GM12878 (cell line): ENCODE data around the gene AOPEP. TPM values are rescaled to one million over a fixed set of nuclear protein-coding genes. Genes with fewer than 3 reads are reported as not detected.
A peak's percentile ranks its signal among the peaks of the same experiment; 100 is the strongest.

Source experiments
- CBX3 ChIP-seq: fragments of 200-600 bp; sonication (generic); IDR thresholded peaks from 2 replicates; pipeline ENCODE4 v1.6.1; 2016; ENCODE audit warnings: low read depth, borderline replicate concordance
- EED ChIP-seq: sonication (generic); IDR thresholded peaks from 2 replicates; pipeline ENCODE4 v1.6.1; 2016; ENCODE audit warnings: antibody characterized with exemption, low read depth
- EGR1 ChIP-seq, 2 experiments: IDR thresholded peaks; 1 replicate in 1 of 2; 2 replicates in 1 of 2; pipeline ENCODE4 v1.6.1; 2011 to 2012; ENCODE audit warnings: low read depth in 2 of 2, low read length in 2 of 2, borderline replicate concordance in 1 of 2, mild to moderate bottlenecking in 1 of 2, moderate library complexity in 1 of 2
- HDAC2 ChIP-seq: fragments of 200-600 bp; sonication (generic); IDR thresholded peaks from 2 replicates; pipeline ENCODE4 v1.6.1; 2017
- JUNB ChIP-seq: IDR thresholded peaks from 2 replicates; pipeline ENCODE4 v1.6.1; 2016; ENCODE audit warnings: antibody characterized with exemption, mild to moderate bottlenecking
- KLF5 ChIP-seq: fragments of 450-650 bp; IDR thresholded peaks from 2 replicates; pipeline ENCODE4 v1.6.1; 2014; ENCODE audit warnings: mild to moderate bottlenecking; ENCODE audit not compliant: partially characterized antibody
- MEF2B ChIP-seq: fragments of 450-650 bp; IDR thresholded peaks from 2 replicates; pipeline ENCODE4 v1.6.1; 2018; ENCODE audit warnings: mild to moderate bottlenecking, moderate library complexity; ENCODE audit not compliant: partially characterized antibody, poor library complexity, severe bottlenecking
- MTA3 ChIP-seq: IDR thresholded peaks from 2 replicates; pipeline ENCODE4 v1.6.1; 2012; ENCODE audit warnings: low read length, inconsistent platforms, borderline replicate concordance
- NR2C2 ChIP-seq: IDR thresholded peaks from 2 replicates; pipeline ENCODE4 v1.6.1; 2011; ENCODE audit warnings: borderline replicate concordance, low read depth; ENCODE audit not compliant: control insufficient read depth, insufficient read length
- POLR2A ChIP-seq: IDR thresholded peaks from 2 replicates; pipeline ENCODE4 v1.6.1; 2011; ENCODE audit warnings: low read depth, mild to moderate bottlenecking, low read length
- RAD51 ChIP-seq: fragments of 450-650 bp; IDR thresholded peaks from 2 replicates; pipeline ENCODE4 v1.6.1; 2016; ENCODE audit warnings: moderate library complexity, mild to moderate bottlenecking, inconsistent platforms
- SMC3 ChIP-seq: IDR thresholded peaks from 2 replicates; pipeline ENCODE4 v1.6.1; 2011; ENCODE audit warnings: low read length, improper control_type of control experiment, borderline replicate concordance
- SUPT20H ChIP-seq: IDR thresholded peaks from 2 replicates; pipeline ENCODE4 v1.6.1; 2011; ENCODE audit warnings: low read depth, mild to moderate bottlenecking, low read length, moderate library complexity, borderline replicate concordance; ENCODE audit not compliant: control insufficient read depth
- ZSCAN29 ChIP-seq: fragments of 450-650 bp; IDR thresholded peaks from 2 replicates; pipeline ENCODE4 v1.6.1; 2017; ENCODE audit warnings: mild to moderate bottlenecking, moderate library complexity
- polyA plus RNA-seq, 11 experiments: library from polyadenylated mRNA; depleted of rRNA in 4 of 11; unstranded in 6 of 11; stranded (reverse) in 5 of 11; fragments of >200 nt; fragmentation: Nextera tagmentation in 4 of 11; fragmentation: Illumina TruSeq in 1 of 11; extraction: Ambion mirVana in 4 of 11; extraction: Trizol in 1 of 11; gene quantifications; 1 replicate in 1 of 11; 2 replicates in 10 of 11; pipeline versions ENCODE4 v1.2.1 to v1.2.3, GENCODE V29; 2011 to 2016; ENCODE audit warnings: inconsistent platforms in 2 of 11, missing spikeins in 2 of 11, low read depth in 1 of 11
- total RNA-seq, 4 experiments: library from RNA; depleted of rRNA in 3 of 4; stranded (reverse); fragments of >200 nt in 3 of 4; fragmentation: Illumina TruSeq in 1 of 4; extraction: Trizol in 1 of 4; gene quantifications; 2 replicates each; pipeline versions ENCODE4 v1.2.1 to v1.2.3, GENCODE V29; 2013 to 2021
- TF ChIP-seq, protein P1 (sequence below): IDR thresholded peaks from 2 replicates; pipeline ENCODE4 v1.6.1; 2012; ENCODE audit warnings: low read length, inconsistent platforms

The AOPEP gene
- total and polyA plus RNA-seq, 10 of the 15 experiments (the other 5 are each of a cell fraction or from before 2014, with no cell fraction given): 2.3 to 16.9 (median 10.1) TPM

DNA sequence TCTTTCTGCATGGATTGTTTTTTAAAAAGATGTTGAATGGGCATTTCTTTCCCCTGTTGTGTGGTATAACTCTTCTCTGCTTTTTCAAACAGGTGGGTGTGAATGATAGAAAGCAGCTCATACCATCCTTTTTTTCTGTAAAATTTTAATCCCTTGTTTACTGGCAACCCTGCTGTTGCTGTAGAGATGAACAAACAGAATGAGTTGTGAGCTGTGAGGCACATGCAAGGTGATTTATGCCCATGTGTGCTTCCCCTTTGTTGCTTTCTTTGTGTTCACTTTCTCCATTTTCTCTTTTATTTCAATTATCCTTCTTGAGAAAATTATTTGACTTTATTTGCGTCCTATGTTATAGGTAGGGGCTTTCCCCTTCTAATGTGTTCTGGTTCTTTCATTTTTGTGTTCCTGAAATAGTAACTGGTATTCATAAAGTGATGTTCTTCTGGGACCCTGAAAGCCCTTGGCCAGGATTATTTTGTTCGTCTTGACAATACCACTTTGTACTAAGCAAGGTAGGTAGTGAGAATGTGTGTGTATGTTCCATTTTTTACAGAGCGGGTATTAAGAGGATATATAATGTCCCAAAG lies 79.9 kb downstream of the AOPEP start (continued):
- TF ChIP-seq EGR1 (IDR thresholded peaks at IDR 0.05; ENCODE audit: borderline replicate concordance in 1 of 2, low read depth in 2 of 2, low read length in 2 of 2) (no peak), MEF2B (peak; percentile 89), HDAC2 (no peak), EED (0 out of 2 replicates have a peak, but pooled peaks have one; percentile 20), ZSCAN29 (no peak), SMC3 (no peak), SUPT20H (no peak), POLR2A (no peak), NR2C2 (no peak), CBX3 (no peak), MTA3 (0 out of 2 replicates have a peak, but pooled peaks have one; percentile 18), KLF5 (peak; percentile 45), RAD51 (no peak), JUNB (peak; percentile 26)
- TF ChIP-seq, protein P1, sequence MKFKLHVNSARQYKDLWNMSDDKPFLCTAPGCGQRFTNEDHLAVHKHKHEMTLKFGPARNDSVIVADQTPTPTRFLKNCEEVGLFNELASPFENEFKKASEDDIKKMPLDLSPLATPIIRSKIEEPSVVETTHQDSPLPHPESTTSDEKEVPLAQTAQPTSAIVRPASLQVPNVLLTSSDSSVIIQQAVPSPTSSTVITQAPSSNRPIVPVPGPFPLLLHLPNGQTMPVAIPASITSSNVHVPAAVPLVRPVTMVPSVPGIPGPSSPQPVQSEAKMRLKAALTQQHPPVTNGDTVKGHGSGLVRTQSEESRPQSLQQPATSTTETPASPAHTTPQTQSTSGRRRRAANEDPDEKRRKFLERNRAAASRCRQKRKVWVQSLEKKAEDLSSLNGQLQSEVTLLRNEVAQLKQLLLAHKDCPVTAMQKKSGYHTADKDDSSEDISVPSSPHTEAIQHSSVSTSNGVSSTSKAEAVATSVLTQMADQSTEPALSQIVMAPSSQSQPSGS: no peak
